Measurements from ENCODE around the gene MELK.

- TF ChIP-seq POLR2A (IDR thresholded peaks at IDR 0.05), result no peak
- peak in 1 of 5 experiments; percentile 32 for TF ChIP-seq CTCF (IDR thresholded peaks at IDR 0.05 in 4 of 5, conservative IDR thresholded peaks at IDR 0.05 in 1 of 5)
Observed at GRCh38 chr9:36632892-36633291, 60.2 kb downstream of the MELK start.

All from gastrocnemius medialis (tissue), 4 donors.